A172 (cell line): ENCODE results near the gene SOX30. TPM values are rescaled to one million over a fixed set of nuclear protein-coding genes. Genes with fewer than 3 reads are reported as not detected.

Experiments used
- DNase-seq: peaks from one replicate; pipeline ENCODE4 v3.0.0-alpha.2; 2015; ENCODE audit warnings: low spot score
- total RNA-seq: library from RNA; depleted of rRNA; stranded (reverse); fragments of >200 nt; shearing (Covaris generic); gene quantifications from 2 replicates; pipeline ENCODE4 v1.2.3, GENCODE V29; 2014

SOX30 gene
- total RNA-seq, 1 experiment from 2014 or later: not detected

DNA sequence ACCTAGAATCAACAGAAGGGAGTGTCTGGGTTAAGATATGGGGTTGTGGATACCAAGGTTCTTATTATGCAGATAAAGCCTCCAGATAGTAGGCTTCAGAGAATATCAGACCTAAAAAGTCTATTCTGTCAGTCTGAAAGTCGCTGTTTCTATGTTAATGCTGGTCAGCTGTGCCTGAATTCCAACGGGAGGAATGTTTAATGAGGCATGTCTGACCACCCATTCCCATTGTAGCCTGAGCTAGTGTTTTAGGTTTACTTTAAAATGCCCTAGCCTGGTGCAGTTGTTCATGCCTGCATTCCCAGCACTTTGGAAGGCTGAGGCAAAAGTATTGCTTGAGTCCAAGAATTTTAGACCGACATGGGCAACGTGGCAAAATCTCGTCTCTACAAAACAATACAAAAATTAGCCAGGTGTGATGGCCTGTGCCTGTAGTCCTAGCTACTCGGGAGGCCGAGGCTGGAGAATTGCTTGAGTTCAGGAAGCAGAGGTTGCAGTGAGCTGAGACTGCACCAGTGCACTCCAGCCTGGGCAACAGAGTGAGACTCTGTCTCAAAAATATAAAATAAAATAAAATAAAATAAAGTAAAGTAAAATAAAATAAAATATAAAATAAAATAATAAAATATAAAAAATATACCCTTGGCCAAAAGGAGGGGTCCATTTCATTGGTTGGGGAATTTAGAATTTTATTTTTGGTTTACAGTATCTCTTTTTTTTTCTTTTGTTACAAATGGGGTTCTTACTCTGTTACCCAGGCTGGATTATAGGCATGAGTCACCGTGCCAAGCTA is 7.8 kb upstream of the SOX30 start:
- no peak for DNase-seq

DNA sequence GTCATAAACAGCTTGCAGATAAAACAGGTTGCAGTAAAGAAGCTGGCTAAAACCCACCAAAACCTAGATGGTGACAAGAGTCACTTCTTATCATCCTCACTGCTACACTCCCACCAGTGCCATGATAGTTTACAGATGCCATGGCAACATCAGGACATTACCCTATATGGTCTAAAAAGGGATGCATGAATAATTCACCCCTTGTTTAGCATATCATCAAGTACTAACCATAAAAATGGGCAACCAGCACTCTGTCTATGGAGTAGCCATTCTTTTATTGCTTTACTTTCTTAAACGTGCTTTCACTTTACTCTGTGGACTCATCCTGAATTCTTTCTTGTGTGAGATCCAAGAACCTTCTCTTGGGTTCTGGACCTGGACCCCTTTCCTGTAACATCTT is 6.7 kb upstream of the SOX30 start:
- no peak for DNase-seq

DNA sequence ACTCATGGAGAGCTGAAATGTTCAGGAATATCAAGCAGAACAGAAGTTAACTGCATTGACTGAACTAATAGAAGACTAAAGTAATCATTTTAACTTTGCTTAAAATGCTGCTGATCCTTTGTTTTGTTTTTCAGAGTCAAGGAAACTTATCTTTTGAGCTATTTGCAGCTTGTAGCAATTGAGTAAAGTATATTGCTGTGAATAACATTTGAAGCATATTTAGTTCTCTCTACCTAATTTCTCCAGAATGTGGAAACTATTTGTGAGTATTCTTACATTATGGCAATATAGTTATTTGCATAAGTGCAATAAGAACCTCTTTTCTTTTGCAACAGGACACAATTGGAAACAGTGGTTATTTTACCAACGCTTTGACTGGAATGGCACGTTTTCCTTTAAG is 5.3 kb upstream of the SOX30 start:
- DNase-seq: no peak

- DNase-seq: no peak
Observed at GRCh38 chr5:157651623-157652376, 438 bp downstream of the SOX30 start.

DNA sequence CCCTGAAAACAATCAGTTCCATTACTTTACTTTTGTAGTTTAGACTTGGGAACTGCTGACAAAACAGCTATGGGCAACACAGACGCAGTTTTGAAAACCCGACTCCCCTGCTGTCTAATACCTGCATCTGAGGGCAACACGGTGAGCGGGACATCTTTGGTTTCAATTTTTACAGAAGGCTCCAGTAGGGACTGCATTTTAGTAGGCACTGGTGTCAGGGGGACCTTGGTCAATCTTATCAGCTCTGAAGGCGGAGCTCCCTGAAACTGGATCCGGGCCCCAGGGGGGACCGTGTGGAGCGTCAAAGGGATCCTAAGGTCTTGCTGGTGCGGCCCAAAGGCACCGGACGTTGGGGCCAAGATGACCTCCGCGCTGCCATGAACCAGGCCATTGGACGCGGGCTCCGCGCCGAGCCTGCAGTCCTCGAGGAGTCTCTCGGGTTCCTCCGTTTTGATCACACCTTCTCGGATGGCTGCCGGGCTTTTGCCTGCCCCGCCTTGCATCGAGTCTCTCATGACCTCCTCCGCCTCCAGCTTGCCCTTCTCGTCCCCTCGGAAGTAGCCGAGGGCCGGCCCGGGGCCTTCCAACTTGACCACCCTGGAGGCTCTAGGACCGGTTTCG is 1.1 kb downstream of the SOX30 start:
- DNase-seq: no peak

DNA sequence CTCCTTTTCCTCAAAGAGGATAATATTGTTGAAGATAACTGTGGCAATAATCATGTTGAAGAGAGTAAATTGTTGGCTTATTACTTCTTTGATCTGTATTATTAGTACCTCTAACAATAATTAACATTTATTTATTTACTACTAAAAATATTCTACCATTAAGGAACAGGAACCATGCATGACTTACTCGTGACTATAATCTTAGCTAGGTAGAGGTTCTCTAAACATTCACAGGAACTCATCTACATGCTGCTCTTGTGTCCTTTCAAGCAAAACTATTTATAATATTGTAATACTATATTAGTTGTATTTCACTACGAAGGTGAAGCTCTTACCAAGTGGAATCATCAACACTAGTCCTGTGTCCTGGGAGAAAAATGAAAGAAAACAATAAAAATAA is 3.1 kb downstream of the SOX30 start:
- DNase-seq: no peak

- no peak for DNase-seq
Observed at GRCh38 chr5:157648275-157648990, 3.8 kb downstream of the SOX30 start.

DNA sequence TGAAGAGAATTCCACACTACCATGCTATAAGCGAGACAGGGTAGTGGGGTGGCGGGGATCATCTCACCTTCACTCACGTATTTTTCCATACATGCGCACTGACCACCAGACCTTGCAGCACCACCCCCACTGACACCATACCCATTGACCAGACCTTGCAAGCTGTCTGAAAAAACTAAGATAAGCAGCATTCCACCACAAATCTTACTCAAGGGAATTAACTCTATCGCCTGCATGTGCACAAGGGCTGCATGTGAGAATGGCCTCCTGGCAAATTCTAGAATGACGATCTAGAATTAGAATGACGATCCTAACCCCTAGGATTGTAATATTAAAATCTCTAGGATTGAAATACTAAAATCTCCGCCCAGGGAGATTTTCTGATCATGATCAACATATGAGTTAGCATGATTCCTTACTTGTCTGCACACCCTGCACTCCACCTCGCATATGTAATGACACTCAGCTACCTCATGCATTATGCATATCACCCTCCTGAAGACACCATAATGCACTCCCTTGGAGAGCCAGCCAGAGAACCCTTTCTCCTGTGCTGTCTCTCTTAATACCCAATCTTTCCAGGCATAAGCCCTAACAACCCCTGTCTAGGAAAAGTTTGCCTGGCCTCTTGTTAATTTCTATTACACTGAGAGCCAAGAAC is 11.7 kb downstream of the SOX30 start:
- no peak for DNase-seq

DNA sequence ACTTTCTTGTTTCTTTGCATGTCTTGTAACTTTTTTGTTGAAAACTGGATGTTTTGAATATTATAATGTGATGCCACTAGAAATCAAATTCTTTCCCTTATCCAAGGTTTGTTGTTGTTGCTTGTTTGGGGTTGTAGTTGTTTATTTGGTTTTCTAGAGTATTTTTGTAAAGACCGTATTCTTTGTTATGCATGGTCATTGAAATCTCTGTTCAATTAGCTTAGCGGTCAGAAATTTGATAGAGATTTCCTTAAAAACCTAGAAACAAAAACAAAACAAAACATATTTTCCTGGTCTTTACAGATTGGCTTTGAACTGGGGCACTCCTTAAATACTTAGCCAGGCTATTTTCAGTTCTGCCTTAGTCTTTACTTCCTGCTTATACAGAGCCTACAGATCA is 21.9 kb downstream of the SOX30 start:
- no peak for DNase-seq

GRCh38 chr5:157626831-157627230 is 25.4 kb downstream of the SOX30 start:
- DNase-seq: no peak

- no peak for DNase-seq
Observed at GRCh38 chr5:157624144-157624543, 28.1 kb downstream of the SOX30 start.

GRCh38 chr5:157620776-157621175 is 31.5 kb downstream of the SOX30 start:
- no peak for DNase-seq

DNA sequence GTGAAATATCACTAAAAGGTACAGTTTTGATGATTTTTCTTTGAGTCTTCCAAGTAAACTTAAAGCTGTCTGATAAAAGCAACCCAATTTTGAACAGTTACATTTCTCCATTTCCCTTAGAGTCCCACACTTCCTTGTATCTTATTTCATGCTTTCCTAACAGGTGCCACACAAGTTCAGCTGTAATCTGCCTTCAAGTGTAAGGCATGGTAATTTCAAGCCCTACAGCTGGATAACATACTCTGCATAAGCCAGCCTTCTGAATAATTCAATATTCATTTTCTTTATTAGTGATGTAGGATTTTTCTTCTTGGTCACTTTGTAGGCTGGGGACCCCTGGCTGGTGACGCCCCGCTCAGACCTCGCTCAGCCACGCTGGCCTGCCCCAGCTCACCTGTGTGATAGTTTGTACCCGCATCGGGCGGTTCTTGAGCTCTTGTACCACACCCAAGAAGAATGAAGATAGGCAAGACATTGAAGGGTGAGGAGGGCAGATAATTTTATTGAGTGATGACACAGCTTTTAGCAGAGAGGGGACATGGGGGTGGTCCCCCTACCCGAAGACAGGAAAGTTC is 34.0 kb downstream of the SOX30 start:
- no peak for DNase-seq

- no peak for DNase-seq
Observed at GRCh38 chr5:157616785-157617184, 35.5 kb downstream of the SOX30 start.

DNA sequence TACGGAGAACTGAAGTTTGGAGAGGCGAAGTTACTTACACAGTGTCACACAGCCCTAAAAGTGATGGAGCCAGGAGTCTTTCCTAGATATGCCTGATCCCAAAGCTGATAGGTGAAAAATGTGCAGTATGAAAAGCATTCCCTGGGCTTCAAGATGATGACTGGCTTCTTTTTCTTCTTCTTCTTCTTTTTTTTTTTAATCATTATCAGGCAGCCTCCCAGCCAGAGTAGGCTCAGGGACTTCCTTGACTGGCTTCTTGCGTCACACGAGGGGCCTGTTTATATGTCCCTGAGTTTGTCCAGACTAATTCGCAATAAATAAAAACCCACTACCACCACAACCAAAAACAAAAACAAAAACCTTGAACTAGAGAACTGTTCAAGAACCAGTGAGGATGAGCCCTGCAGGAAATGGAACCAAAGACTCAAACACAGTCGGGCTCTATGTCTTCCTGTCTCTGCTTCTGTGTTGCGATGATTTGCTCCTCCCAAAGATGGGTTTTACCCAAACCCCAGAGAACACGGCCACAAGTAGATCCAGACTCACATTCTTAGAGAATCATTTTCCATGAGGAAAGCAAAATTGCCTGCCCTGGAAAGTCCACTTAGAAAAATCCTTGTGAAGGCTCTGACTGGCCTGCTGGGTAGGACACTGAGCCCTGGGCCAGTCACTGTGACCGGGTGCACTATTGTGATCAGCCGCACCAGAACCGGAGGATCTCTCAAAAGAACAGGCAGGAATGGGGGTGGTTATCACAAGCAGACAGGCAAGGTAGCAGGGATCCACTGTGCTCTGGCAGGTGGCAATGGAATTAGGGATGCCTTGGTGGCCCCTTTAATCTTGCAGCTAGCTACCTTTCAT is 38.6 kb downstream of the SOX30 start:
- DNase-seq: no peak

- no peak for DNase-seq
Observed at GRCh38 chr5:157612581-157612980, 39.7 kb downstream of the SOX30 start.

- peak; percentile 38 for DNase-seq
Observed at GRCh38 chr5:157611571-157612476, 40.4 kb downstream of the SOX30 start.

GRCh38 chr5:157610990-157611389 is 41.2 kb downstream of the SOX30 start:
- no peak for DNase-seq

DNA sequence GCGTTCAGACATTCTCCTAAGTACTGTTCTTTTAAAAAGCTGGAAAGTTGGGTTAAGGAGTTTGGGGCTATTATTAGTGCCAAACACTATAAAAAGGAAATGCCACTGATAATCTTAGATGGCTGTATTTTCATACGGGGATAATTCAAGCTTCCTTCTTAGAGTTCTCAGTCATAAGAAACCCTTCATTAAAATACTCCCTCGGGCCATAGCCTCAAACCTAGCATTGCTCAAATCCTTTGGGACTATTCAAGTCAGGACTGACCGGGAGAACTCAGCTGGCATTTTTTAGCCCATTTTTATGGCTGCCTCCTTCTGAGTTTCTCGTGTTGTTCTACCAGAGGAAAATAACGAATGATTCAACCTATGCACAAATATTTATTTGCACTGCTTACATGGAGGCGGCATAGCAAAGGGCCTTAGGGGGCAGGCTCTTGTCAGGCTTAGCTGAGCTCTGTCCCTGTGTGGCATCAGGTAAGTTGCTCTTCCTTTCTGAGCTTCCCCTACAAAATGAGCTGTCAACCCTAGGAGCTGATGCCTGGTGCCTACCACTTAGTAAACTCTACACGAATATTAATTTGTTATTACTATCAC is 43.2 kb downstream of the SOX30 start:
- DNase-seq: no peak
